GM12873 (cell line): ENCODE measurements around the gene ZYG11B.

Experiments
- TF ChIP-seq, protein P1 (sequence below): IDR thresholded peaks from 2 replicates; pipeline ENCODE4 v1.5.1; 2012; ENCODE audit warnings: low read depth, mild to moderate bottlenecking, moderate library complexity, low read length, control low read depth; ENCODE audit not compliant: insufficient read depth; ENCODE audit errors: missing control alignments

The ZYG11B gene

DNA sequence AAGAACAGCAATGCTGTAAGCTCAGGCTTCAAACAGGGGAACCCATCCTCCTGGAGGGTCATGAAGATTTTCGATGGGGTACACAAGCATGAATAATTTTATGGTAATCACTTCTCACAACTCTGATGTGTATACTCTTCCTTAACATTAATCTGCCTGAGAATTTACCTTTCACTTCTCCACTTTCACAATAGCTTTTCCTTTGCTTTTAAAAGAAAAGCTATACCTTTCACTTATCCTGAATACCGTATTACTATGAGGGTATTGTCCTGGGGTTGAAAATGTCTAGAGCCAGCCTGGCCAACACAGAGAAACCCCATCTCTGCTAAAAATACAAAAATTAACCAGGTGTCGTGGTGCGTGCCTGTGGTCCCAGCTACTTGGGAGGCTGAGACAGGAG, 12.7 kb upstream of the ZYG11B start:
- TF ChIP-seq, protein P1, sequence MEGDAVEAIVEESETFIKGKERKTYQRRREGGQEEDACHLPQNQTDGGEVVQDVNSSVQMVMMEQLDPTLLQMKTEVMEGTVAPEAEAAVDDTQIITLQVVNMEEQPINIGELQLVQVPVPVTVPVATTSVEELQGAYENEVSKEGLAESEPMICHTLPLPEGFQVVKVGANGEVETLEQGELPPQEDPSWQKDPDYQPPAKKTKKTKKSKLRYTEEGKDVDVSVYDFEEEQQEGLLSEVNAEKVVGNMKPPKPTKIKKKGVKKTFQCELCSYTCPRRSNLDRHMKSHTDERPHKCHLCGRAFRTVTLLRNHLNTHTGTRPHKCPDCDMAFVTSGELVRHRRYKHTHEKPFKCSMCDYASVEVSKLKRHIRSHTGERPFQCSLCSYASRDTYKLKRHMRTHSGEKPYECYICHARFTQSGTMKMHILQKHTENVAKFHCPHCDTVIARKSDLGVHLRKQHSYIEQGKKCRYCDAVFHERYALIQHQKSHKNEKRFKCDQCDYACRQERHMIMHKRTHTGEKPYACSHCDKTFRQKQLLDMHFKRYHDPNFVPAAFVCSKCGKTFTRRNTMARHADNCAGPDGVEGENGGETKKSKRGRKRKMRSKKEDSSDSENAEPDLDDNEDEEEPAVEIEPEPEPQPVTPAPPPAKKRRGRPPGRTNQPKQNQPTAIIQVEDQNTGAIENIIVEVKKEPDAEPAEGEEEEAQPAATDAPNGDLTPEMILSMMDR, result no peak

DNA sequence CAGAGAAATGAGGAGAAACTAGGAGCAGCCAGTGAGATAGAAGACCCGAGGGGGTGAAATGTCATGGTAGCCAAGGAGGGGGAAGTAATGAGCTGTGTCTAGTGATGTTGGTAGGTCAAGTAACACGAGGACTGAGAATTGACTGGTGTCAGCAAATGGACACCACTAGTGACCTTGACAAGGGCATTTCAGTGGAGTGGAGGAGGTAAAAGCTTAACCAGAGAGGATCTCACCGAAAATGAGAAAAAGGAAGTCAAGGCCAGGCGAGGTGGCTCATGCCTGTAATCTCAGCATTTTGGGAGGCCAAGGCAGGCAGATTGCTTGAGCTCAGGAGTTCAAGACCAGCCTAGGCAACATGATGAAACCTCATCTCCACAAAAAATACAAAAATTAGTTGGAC, 3.0 kb upstream of the ZYG11B start:
- TF ChIP-seq, protein P1, result no peak

DNA sequence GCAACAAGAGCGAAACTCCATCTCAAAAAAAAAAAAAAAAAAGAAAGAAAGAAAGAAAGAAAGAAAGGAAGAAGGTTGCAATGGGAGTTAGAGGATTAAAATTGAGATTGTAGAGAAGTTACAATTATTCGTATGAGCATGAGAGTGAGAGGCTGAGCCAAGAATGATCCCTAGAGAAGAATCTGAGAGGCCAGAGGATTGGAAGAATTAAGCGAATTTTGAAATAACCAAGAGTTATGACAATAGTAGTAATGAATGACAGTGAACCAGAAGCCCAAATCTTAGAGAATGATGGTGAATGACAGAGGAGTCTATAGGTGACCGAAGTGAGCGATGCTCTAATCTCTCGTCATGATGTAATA, 369 bp upstream of the ZYG11B start:
- TF ChIP-seq, protein P1, result no peak

DNA sequence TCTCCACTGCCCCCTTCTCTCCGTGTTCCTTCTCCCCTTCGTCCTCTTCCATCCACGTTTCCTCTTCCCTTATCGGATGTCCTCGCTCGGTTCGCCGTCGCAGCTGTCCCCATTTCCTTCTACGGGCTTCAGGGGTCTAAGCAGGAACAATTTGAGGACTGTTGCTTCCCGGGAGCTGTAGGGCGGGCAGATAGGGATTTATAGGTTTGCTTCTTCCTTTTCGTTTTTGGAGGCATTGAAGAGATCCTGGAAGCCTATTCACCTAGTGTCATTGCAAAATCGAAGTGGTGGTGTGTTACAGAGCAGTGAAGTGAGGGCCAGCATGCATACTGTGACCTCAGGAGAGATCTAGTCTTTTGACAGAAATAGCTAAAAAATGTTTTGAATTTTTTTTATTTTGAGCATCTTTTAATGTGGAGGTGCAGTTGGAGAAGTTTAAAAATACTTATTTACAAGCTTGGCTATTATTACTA, 897 bp downstream of the ZYG11B start:
- TF ChIP-seq, protein P1, result no peak

DNA sequence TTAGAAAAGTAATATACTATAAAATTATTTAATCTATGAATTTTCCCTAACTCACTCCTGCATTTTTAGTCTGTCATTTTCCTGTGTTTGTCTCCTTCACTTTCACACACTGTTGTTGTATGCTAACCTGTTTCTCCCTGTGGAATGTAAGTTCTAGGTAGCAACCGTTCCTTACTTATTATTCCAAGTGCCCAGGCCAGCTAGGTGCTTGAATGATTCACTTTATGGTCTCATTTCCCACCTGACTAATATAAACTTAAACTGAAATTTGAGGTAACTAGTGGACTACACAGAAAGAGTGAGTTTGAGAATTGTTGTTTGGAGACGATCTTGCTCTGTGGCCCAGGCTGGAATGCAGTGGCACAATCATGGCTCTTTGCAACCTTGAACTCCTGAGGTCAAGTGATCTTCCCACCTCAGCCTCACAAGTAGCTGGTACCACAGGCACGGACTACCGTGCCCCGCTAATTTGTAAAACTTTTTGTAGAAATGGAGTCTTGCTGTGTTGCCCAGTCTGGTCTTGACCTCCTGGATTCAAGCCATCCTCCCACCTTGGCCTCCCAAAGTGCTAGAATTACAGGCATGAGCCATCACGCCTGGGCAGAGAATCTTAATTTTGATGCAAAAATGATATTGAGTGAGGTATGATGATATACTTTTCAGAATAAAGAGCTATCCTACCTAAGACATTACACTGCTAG, 1.9 kb downstream of the ZYG11B start:
- TF ChIP-seq, protein P1, result no peak

DNA sequence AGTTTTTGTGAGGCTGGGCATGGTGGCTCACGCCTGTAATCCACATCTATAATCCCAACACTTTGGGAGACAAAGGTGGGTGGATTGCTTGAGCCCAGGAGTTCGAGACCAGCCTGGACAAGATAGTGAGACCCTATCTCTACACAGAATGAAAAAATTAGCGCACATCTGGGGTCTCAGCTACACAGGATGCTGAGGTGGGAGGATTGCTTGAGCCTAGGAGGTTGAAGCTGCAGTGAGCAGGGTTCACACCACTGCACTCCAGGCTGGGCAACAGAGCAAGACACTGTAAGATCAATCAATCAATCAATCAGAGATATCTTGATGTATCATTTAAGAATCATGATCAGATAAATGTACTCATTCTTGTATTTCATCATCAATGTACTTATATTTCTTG, 7.1 kb downstream of the ZYG11B start:
- TF ChIP-seq, protein P1, result no peak

DNA sequence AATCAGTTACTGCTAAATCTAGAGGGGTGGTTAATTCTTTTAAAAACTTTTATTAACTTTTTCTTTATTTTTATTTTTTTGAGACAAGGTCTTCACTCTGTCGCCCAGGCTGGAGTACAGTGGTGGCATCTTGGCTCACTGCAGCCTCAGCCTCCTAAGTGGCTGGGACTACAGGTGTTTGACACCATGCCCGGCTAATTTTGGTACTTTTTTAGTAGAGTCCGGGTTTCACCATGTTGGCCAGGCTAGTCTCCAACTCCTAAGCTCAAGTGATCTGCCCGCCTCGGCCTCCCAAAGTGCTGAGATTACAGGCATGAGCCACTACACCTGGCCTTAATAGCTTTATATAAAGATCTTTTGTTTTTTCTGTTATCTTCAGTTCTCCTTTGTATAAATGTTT, 11.9 kb downstream of the ZYG11B start:
- TF ChIP-seq, protein P1, result no peak
